NCI-H2171 treated with DMSO at 0.1 percent for 48 hours (cell line): Measurements from ENCODE around the gene TMEM109.

Experiments
- DNase-seq: peaks from one replicate; lab custom pipeline; 2025; lab: John Stamatoyannopoulos, UW

Gene TMEM109, protein sequence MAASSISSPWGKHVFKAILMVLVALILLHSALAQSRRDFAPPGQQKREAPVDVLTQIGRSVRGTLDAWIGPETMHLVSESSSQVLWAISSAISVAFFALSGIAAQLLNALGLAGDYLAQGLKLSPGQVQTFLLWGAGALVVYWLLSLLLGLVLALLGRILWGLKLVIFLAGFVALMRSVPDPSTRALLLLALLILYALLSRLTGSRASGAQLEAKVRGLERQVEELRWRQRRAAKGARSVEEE

DNA sequence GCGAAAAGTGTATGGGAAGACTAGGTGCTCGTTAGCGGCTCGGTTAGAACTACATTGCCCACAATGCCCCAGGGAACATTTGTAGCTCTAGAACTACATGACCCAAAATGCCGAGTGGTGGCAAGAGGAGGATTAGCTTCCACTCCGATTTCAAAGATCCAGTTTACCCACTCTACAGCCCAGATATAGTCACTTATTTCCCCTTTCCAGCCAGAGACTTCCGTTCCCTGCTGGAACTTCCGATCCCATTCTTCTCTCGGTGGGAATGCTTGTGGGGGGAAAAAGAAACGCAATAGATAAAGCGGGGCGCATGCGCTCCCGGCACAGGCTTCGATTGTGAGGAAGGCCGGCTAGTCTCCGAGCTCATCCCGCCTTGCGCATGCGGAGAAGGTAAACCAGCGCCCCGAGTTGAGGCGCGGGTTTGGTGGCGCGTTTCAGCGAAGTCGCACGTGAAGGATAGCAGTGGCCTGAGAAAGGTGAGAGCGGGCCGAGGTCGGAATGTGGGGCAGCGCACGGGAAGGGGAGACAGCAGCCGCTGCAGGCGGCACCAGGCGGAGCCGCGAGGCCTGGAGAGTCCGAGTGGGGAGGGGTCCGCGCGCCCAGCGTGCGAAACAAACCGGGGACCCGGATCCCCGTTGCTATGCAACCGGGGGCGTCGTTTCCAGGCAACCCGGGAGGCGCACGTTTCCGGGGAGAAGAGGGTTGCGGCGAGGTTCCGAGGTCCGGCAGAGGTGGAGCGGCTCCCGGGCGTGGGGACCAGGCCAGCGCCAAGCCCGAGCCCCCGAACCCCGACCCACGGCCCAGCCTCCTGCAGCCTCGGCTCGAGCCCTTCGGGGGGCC lies at the start of gene TMEM109:
Gene TMEM109 (plus strand): TSS at position 366 of the 840 bp plus-strand sequence. CDS start 5,536 bp downstream, outside the sequence.
- DNase-seq: peak; percentile 97

DNA sequence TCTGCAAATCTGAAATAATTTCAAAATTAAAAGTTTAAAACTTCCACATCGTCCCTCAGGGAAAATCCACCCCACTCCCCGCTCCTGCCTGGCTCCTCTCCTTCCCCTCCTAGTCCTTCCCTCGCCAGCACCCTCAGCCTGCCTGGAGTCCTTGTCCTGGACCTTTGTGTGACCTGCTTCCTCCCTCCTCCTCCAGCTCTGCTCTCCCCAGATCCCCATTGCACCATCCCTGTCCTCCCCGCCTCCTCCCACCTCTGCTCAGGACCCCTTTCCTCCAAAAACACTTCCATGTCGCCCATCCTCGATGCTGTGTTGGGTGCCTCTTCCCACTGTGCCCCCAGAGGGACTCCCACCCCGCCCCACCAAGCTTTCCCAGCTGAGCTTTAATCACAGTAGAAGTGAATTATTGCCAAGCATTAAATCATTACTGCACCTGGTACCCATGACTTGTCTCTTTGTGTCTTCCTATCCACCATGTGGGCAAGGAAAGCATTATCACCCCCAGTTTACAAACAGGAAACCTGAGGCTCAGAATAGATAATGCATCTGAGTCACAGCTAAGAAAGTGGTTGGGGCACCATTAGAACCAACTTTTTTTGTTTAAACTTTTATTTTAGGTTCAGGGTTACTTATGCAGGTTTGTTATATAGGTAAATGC lies 49.0 kb upstream of the TMEM109 start:
- no peak for DNase-seq

DNA sequence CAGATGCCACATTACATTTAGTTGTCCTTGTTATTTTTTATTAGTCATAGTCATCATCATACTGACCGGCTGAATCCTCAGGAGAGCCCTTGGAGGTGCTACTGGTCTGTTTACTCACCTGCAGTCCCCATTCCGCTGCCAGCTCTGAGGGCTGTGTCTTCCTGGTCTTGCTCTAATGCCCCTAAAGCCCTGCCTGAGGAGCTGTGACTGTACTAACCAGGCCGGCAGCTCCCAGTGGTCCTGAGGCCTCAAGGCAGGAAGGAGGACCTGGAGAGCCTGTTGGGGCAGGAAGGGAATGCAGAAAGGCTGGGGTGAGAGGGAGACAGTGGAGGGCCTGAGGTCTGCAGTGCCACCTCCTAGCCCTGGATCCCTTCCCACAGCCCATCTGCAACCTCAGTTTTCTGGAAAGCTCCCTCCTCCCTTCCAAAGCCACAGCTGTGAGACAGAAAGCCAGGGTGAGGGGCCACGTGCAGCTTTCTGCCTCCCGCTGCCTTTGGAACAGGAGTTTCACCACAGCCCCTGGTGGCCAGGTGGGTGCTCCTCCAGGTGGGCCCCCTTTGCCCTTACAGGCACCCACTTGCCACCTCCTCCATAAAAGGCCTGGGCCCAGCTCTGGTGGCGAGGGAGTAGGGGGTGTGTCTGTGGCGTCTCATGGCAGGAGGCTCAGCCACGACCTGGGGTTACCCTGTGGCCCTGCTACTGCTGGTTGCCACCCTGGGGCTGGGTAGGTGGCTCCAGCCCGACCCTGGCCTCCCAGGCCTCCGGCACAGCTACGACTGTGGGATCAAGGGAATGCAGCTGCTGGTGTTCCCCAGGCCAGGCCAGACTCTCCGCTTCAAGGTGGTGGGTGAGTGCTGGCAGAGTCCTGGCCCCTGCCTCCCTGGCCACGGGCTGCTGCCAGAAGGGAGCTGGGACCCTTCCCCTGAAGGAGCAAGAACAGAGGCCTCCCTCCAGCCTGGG lies 46.8 kb upstream of the TMEM109 start, which contains the start of gene ZP1:
Gene ZP1 (plus strand): TSS at position 632 of the 960 bp plus-strand sequence. CDS start 20 bp downstream, at position 652.
- DNase-seq: no peak

DNA sequence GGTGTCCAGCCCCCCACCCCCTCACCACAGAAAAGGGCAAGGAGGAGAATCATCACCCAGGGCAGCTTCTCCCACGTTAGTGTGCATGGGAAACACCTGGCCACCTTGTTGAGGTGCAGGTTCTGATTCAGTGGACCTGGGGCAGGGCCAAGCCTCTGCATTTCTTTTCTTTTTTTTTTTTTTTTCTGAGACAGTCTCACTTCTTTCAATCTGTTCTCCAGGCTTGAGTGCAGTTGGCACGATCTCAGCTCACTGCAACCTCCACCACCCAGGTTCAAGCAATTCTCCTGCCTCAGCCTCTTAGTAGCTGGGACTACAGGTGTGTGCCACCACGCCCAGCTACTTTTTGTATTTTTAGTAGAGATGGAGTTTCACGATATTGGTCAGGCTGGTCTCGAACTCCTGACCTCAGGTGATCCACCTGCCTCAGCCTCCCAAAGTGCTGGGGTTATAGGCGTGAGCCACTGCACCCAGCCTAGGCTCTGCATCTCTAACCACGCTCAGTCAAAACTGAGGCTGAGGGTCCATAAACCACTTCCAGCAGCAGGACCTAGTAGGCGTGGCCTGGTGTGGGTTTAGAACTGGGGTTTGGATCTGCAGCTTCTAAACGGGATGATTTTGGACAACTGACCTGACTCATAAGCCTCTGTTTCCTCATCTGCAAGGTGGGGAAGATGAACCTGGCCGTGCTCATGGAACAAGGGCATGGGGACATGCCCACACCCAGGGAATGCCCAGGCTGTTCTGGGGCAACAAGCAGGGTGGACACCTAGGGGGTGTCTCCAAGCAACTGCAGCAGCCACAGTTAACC lies 45.9 kb upstream of the TMEM109 start:
- DNase-seq: no peak

DNA sequence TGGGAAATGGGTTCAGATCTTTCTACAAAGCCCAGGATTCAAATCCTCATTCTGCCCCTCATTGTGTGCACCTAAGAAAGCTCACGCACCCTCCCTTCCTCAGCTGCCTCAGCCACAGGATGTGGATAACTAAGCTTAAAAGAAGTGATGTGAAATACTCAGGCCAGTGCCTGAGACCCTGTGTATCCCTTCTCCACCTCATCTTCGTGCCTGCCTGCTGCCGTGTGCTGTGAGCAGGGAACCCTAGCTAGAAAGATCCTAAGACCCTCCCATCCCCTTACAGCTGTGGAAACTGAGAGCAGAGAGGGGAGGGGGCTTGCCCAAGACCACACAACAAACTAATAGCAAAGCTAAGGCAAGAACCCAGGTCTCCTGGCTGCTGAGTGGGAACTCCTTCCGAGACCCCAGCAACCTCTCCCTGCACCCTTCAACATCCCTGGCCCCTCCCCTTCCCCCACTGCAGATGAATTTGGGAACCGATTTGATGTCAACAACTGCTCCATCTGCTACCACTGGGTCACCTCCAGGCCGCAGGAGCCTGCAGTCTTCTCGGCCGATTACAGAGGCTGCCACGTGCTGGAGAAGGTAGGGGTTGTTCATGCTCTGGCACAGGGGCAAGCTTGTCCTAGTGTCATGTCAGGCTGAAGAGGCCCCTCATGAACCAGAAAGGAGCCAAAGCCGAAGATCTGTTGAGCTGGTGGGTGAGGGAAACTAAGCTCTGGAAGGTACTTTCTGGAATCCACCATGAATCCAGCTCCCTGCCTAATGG lies 45.1 kb upstream of the TMEM109 start:
- DNase-seq: peak; percentile 26

DNA sequence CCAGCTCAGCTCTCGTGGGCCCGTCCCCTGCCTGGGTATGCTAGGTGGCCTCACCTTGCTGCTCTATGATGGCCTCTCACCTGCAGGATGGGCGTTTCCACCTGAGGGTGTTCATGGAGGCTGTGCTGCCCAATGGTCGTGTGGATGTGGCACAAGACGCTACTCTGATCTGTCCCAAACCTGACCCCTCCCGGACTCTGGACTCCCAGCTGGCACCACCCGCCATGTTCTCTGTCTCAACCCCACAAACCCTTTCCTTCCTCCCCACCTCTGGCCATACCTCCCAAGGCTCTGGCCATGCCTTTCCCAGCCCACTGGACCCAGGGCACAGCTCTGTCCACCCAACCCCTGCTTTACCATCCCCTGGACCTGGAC lies 44.5 kb upstream of the TMEM109 start:
- DNase-seq: no peak

DNA sequence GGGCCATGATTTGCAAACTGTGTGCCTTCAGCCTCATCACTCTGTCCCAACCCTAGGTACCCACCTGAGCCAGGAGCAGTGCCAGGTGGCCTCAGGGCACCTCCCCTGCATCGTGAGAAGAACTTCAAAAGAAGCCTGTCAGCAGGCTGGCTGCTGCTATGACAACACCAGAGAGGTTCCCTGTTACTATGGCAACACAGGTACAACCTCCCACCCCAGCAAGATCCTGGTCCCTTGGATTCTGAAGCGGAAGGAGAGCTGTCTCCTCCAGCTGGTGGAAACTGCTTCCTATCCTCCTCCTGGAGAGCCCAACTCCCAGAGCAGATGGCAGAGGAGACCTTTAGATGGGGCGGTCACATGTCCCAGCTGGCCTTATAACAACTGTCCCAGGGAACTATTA lies 43.7 kb upstream of the TMEM109 start:
- DNase-seq: peak; percentile 94

DNA sequence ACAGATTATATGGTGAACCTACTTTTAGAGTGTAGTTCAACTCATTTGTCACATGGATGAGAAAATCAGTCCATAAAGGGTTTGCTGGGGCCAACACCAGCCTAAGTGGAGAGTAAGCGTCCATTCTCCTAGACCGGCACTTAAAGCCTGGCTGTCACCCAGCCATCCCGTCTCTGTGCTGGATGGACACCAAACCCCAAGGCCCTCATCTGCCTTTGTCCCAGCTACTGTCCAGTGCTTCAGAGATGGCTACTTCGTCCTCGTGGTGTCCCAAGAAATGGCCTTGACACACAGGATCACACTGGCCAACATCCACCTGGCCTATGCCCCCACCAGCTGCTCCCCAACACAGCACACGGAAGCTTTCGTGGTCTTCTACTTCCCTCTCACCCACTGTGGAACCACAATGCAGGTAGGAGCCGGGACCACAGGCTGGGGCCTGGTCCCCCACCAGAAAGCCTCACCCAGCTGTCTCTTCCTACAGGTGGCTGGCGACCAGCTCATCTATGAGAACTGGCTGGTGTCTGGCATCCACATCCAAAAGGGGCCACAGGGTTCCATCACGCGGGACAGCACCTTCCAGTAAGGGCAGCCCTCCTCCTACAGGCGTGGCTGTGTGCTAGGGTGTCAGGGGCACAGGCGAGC lies 43.1 kb upstream of the TMEM109 start:
- no peak for DNase-seq

DNA sequence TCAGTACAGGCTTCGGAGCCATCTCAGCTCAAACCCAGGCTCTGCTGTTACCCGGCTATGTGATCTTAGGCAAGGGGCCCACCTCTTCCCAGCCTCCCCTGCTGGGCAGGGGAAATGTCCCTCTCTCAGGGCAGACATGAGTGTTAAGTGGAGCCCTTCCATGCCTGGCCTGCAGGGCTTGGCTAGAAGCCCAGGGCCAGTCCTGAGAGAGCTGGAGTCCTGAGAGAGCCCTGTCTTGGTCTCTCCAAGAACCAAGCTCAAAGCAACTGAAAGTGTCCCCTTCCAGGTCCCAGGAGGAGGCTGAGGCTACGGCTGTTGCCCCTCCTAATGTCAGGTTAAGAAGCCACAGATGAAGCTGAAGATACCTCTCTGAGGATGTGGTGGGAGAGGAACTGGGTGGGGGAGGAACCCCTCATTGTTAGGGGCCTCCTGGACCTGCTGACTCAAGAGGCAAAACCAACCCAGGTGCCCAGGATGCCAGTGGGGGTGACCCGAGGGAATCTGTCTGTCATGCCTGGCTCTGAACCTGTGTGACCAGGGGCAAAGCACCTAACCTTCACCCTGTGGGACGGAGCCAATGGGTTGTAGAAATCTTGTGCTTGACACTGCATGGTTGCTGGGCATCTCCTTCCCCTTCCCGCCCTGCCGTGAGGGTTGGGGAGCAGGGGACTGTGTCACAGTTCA lies 42.4 kb upstream of the TMEM109 start:
- no peak for DNase-seq

DNA sequence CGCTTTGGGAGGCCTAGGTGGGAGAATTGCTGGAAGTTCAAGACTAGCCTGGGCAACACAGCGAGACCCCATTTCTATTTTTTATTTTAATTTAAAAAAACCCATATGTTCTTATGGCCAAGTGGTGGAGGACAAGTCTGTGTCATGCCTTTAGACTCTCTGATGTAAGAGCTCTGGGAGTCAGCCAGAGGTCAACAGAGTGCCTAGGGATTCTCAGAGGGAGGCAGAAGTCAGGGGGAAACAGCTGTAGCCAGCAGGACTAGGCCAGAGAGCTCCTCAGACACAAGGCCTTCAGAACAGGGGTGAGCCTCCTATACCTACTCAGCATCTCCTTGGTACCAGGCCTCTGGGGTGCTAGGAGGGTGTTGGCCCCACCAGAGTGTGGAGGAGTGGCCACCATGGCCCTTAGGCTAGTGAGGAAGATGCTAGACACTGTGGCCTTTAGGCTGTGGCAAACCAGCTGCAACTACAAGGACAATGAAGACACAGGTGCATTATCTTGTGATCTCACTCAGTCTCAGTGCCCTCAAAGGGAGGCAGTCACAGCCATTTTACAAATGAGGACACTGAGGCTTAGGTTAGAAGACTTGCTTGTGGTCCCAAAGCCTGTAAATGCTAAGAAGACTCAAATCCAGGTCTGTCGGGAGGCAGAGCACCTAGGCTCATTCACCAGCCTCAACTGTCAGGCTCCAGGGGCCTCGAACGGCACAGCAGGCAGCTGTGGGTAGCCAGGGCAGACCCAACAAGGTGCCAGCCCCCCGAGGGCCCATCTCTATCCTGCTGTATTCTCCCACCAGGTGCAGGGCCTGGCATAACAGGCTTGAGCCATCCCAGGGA lies 41.6 kb upstream of the TMEM109 start:
- DNase-seq: no peak

DNA sequence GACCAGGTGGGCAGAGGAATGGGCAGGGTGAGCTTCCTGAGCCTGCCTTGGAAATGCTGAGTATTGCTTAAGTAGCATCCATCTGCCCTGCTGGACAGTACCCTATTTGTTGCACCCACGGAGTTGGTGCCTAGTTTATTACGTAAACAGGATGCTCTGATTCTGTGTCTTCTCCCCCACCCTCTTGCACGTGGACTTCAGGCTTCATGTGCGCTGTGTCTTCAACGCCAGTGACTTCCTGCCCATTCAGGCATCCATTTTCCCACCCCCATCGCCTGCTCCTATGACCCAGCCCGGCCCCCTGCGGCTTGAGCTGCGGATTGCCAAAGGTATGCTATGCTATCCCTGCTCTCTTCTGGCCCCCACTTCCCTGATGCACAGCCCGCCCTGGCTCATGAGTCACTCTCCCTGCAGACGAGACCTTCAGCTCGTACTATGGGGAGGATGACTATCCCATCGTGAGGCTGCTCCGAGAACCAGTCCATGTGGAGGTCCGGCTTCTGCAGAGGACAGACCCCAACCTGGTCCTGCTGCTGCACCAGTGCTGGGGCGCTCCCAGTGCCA lies 40.9 kb upstream of the TMEM109 start:
- no peak for DNase-seq

DNA sequence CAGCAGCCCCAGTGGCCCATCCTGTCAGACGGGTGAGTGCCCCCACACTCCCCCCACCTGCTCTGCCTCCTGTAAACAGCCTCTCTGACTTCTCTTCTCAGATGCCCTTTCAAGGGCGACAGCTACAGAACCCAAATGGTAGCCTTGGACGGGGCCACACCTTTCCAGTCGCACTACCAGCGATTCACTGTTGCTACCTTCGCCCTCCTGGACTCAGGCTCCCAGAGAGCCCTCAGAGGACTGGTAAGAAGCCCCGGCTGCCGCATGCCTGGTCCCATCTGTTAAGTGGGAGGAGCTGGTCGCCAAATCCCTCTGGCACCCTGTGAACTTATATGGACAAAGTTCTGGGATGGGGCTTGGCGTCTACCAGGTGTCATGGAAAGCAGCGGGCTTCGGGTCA lies 40.4 kb upstream of the TMEM109 start:
- peak; percentile 24 for DNase-seq

DNA sequence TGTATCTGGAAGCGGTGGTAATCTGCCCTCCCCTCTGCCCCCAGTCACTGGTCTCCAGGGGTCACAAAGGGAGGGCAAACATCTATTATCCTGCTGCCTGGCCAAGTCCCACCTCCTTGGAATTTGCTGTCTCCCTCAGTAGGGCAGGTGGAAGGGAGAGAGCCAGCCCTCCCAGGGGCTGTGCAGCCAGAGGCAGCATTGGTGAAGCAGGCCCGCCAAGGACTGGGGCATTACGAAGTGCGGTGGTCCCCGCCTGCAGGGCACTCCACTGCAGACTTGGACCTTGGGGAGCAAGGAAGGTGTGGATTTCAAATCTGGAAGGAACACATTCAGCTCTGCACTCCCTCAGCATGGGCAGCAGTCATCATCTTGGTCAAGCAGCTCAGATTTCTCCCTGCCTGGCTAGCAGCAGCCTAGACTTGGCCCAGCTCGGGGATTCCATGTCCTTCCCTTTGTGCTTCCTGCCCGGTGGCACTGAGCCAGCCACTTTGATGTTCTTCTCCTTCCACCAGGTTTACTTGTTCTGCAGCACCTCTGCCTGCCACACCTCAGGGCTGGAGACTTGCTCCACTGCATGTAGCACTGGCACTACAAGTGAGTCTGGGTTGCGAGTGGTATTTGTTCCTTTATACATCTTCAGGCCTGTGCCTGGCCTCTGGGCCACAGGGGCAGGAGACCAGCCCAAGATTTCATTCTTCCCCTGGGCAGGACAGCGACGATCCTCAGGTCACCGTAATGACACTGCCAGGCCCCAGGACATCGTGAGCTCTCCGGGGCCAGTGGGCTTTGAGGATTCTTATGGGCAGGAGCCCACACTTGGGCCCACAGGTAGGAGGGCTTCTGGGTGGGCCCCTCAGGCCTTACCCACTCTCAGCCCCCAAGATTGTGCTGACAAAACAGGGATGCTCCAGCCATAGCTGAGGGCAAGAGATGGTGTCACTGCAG lies 39.3 kb upstream of the TMEM109 start:
- DNase-seq: no peak

DNA sequence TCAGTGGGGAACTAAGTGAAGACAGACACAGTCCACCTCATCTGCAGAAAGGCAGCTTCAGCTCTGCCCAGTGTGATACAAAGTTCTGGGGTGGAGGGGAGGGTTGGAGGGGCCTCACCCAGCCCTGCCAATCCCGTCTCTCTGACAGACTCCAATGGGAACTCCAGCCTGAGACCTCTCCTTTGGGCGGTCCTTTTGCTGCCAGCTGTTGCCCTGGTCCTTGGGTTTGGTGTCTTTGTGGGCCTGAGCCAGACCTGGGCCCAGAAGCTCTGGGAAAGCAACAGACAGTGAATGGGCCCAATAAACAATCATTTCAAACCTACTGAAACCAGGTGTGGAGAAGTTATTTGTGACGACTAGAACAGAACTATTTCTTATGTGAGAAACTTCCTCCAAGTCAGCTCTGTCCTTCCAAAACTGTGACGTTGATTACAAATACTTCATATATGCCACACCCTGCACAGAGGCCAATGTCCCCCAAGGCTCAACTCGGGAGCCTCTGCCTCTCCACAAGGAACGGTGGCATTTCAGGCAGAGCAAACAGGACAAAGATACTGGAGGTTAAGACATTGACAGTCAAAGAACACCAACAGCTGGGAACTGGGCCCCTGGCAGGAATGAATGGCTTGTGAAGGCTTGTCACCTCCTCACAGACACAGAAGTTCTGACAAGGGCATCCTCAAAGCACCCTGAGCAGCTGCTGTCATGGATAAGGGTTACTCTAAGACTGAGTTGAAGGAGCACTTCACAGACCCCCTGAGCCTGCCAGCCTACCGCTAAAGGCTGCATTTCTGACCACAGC lies 38.4 kb upstream of the TMEM109 start:
- no peak for DNase-seq

DNA sequence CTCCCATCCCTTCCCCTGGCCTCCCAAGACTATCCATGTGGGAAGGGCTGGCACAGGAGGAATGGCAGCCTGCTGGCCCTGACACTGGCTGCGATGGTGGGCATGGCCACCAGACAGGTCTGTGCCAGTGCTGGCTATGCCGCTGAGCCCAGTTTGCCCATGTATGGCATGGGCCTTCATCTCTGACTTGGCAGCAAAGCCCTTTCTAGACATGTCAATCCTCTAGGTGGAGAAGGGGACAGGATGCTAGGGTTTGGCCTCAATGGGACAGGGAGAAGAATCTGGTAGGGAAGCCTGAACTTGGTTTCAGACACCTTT lies 37.8 kb upstream of the TMEM109 start:
- no peak for DNase-seq
